Activated T-cell treated with anti-CD3 and anti-CD28 coated beads, Interleukin-2, amount 50 U/mL, for 48 hours (primary cell): ENCODE data around the gene MAP4K2.
"Not testable (repeated sequence)": the region's sequence is repeated elsewhere in the genome, so short reads cannot be mapped to it uniquely, and the experiment has no call there.

Experiments used
- DNase-seq, 2 experiments: peaks; one replicate each; pipeline ENCODE4 v3.0.0-alpha.2; 2020

The MAP4K2 gene

DNA sequence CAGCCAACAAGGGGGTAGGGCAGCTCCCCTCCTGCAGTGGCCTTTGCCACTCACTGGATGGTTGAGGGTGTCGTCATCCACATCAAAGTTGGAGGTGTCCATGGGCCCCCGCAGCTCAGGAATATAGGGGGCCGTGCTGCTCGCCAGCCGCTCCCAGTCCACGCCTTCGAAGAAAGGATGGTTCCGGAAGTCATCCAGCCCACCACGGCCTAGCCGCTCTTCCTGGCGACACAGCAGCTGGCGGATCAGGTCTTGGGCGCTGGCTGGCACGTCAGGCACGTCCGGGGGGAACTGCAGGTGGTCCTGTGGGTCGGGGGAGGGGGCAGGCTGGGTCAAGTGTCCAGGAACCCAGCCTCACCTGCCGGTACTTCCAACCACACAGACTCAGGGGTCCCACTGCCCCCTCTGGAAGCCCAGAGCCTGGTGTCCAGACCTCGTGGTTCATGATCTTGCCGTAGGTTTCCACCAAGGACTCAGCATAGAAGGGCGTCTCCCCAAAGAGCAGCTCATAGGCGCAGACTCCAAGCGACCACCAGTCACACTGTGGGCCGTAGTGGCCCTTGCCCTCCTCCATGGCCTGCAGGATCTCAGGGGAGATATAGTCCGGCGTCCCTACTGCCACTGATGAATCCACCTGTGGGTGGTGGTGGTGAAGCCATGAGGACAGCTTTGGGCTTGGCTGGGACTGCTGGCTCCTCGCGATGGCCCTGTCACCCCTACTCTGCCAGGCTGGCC, 35.8 kb upstream of the MAP4K2 start:
- DNase-seq, result no peak

DNA sequence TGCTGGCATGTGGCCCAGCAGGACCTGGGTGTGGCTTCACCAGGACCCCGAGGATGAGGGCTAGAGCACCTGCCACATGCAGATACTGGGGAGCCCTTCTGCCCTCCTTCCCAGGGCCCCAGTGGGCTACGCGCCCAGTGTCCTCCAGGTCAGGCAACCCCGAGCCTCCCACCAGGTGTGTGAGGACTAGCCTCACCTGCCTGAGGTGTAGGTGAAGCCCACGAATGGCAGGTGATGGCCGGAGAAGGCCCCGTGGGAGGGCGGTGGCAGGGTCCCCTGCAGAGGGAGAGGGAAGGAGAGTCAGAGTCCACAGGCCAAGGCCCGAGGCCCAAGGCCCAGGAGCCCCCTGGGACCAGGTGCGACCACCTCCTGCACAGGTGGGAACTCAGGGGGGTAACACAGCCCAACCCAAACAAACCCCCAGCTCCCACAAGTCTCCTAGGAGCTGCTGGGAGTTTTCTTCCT, 34.9 kb upstream of the MAP4K2 start:
- DNase-seq, result no peak

DNA sequence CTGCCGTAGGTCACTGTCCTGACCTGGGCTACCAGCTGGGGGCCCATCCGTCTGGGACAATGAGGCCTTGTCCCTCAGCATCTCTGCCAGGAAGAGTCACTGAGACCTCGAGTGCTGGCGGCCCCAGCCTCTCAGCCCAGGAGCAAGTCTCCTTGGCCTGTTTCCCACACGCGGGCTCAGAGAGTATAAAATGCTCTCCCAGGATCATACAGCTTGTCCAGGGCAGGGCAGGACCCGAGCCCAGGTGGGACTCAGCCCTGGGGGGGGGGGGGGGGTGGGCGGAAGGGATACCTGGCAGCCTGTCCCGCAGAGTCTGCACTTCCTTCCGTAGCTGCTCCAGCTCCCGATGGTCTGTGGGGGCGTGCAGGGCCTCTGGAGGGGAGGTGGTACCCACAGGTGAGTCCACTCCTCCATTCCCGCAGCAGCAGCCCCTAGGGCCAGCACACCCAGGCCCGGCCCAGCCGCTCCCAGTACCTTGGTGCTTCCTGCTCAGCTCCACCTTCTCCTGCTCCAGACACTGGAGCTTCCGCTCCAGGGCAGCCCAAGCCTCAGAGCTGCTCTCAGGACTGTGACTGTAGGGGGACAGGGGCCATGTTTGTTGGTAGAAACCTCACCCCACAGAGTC, 33.5 kb upstream of the MAP4K2 start:
- DNase-seq, result no peak

DNA sequence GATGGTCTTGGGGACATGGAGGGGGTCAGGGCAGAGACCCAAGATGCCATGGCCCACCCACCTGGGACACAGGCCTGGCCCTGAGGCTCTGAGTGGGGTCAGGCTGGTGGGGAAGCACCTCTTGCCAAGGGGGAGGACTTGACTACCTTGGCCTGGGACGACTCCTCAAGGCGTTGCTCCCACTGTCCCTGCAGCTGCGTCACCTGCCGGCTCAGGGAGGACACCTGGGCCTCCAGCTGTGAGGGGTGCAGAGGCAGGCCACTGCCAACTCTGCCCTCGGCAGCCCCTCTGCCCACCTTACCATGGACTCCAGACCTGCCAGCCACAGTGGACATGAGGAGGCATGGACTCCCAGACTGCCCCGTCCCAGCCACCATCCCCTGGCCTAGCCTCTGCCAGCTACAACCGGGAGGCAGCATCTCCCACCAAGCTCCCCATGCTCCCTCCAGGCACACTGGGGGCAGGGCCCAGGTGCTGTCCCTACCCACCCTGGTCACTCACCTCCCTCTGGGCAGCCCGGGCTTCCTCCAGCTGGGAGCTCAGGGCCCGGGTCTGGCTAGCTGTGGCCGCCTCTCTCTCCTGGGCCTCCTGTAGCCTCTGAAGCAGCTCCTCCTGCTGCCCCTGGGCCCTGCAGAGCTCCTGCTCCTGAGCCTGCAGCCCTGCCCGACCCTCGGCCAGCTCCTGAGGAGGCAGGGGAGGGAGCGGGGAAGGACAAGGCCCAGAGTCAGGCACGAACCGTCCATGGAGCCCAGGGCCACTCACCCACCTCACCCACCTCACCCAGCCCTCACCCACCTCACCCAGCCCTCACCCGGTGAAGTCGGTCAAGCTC, 32.8 kb upstream of the MAP4K2 start:
- DNase-seq, result no peak

DNA sequence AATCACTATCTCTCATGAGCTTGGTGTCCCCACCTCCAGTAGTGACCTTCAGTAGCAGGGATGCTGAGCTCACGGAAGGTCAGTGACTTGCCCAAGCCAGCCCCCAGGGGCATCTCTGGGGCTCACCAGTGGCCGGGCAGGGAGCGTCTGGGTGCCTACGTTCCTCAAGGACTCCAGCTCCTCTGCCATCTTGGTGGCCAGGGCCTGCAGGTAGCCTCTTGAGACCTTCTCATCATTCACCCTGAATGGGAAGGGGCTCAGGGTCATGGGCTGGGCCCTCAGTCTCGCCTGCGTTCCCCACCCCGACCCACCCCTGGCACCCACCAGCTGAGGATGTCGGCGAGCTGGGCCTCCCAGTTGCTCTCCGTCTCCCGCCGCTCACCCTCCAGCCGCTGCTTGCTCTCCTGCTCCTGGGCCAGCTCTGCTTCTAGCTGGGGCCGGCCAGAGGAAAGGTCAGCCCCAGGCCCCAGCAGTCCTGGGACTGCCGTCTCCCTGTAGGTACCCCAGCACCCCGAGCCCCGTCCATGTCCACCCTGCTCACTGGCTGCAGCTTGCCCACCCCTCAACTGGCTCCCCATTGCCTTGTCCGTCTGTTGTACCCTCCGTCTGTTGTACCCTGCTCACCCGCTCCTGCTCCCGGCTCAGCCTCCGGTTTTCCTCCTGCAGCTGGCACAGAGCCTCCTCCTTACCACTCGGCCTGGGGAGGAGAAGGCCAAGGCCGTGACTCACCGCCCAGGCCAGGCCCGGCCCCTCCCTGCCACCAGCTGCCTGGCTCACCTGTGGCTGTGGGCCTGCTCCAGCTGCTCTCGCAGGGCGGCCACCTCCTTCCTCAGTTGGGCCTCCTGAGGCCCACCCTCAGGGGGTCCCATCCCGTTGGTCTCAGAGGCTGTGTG, 32.0 kb upstream of the MAP4K2 start:
- DNase-seq, result no peak

DNA sequence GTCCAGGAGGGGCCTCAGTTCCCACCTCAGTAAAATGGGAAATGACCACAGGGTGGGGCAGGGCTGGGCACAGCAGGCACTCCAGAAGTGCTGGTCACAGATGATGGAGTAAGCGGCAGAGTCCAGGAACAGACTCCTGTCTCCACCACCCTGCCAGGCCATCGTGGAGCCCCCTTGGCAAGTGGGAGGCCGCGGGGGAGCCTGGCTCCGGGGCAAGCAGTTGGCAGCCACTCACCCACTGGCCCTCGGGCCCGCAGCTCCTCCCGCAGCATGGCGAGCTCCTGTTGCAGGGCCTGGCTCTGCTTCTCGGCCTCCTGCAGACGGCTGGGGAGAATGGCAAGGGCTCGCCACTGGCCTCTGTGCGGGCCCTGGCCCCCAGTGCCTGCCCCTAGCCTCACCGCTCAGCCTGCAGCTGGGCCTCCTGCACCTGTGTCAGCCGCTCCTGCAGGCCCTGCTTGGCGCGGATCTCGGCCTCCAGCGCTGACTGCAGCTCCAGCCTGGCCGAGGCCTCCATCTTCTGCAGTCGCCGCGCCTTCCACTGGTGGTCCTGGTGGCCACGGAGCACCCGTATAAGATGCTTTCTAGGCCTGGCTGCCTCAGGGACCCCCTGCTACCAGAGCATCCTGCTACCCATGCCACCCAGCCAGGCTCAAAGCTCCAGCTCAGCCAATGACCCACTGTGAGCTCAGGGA, 31.2 kb upstream of the MAP4K2 start:
- DNase-seq, result no peak

DNA sequence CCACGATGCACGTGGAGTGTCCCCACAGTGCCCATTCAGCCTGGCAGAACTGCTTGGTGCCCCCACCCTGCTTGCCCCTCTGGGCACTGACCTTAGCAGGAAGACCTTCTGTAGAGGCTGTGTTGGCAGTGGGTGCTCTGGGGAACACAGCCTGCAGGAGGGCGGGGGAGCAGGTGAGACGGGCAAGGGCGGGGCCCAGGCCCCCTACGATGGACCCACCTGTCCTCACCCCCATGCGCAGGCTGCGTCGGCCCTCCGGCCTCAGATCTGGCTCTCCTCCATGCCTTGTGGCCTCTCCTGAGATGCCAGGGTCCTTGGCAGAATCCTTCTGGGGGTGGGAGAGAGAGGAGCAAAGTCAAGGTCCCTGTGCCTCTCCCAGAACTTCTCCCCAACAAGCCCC, 30.5 kb upstream of the MAP4K2 start:
- DNase-seq, result no peak

DNA sequence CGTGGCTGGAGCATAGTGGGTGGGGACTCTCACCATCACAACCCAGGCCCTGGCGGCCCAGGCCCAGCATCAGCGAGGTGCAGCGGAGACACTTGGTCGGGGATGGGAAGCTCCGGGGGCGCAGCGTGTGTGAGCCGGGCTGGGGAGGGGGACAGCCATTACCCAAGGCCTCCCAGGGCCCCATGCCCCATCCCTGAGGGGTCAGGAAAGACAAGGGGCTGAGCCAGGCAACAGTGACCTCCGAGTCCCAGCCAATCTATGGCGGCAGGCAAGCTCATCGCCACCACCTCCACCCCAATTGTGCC, 30.1 kb upstream of the MAP4K2 start:
- DNase-seq, result no peak

DNA sequence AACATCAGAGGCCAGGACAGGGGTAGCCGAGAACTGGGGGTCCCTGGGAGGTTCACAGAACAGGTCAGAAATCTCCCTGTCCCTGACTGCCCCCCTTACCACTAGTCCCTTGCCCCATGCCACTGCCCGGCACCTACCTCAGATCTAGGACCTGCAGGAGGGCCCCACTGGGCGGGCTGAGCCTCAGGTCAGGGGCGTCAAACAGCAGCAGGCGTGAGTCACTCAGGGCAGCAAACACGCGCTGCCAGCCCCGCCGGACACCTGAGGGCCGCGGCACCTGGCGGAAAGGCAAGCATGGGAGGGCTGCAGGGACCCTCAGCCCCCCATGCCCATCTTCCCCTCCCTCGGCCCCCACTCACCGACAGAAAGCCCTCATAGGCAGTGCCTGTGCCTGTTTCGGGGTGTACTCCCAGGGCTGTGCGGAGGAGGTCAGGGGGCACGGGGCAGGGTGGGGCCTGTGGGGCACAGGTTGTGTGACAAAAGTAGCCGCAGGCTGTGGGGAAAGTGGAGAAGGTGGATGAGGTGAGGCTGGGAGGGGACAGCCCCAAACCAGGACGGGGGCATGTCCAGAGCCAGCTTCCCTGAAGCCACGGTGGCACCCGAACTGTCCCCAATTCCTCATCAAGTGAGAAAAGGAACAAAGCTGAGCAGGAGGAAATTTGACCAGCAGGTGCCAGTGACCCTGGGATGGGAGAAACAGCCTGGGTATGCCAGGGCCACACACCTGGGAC, 29.6 kb upstream of the MAP4K2 start:
- no peak for DNase-seq

DNA sequence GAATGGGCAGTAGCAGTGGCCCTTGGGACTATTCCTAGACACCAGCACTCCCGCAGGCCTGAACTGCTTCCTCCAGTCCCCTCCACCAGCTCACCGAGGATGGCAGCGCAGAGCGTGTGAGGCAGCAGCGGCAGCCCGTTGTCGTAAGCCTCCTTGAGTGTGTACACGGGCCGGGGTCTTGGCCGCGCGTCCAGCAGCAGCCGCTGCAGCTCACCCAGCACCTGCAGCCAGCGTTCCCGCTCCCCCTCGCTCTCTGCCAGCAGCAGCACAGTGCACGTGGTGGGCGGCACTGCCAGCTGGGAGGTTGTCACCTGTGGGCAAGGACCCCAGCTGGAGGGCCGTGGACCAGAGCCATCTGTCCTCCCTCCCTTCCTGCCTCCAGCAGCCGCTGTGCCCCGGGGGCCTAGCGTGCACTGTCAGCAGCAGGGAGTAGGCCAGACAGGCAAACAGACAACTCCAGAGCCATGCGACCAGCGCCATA, 28.4 kb upstream of the MAP4K2 start:
- DNase-seq, result no peak

DNA sequence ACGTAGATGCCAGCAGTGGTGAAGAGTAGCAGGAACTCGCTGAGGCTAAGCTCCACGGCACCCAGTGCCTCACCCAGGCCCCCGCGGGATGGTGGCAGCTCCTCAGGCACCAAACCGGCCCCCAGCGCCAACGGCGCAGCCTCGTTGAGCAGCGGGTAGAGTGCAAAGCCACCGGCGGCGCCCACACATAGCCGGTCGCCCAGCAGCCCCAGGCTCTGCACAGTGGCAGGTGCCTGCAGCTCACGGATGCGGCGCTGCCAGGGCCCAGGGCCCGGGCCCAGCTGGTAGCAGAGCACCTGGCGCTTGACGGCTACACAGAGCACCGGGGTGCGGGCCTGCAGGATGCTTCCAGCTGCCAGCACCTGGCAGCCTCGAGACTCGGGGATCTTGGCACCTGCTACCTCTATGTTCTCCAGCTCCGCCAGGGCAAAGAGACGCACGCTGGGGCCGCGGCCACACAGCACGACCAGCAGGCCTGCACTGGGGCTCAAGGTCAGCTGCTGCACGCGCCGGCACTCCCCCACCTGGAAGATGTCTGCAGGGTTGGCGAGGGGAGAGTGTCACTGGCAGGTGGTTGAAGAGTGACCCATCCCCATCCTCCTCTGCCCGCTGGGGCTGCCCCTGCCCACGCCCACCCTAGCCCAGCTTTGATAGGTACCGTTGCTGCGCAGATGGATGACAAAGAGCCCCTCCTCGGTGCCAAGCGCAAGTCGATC, 26.7 kb upstream of the MAP4K2 start:
- no peak for DNase-seq

DNA sequence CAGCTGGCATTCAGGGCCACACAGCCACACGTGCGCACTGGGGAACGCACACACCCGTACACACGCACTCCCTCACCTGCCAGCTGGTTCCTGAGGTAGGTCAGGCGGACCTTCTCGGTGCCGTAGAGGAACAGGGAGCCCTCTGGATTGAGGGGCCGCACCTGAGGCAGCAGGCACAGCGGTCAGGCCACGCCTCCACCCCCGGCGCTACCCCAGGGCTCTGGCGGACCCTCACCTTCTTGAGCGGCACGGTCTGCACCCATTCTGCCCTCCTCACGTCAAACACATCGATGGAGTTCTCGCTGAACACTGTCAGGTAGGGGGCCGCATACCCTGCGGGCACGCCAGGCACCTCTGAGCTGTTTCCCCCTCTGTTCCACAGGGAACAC, 24.4 kb upstream of the MAP4K2 start:
- no peak for DNase-seq

DNA sequence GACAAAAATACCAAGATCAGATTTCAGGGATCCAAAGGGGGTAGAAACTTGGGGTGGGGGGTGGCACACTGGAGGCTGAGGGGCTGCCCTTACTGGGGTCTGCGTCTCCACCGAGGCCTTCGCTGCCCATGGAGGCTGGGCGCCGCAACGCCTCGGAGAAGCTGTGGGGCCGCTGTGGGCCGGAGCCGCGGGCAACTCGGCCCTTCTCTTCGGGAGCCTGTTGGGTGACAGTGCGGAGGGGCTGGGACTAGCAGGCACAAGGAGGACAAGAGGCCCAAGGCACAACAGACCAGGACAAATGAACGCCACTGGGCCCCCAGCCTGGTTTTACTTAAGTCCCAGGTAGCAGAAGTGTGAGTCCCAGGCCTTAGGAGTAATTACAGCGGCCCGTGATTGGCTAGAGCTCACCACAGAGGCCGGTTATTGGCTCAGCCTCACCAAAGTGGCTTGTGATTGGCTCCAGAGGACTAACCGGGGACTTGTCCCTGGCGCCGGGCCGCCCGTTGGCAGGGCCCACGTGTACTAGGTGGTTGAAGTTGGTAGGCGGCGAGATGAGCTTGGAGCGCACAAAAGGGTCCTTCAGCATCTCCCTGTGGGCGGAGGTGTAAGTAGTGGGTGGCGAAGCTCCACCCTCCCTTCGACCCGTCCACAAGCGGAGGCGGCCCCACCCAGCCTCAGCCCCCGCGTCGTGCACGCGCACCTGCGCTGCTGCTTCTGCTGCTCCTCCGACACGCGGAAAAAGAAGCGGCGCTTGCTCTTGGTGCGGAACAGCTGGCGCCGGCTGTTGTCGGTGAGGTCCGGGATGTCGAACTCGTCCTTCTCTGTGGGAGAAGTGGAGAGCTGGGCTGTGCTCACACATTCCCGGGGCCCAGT, 23.8 kb upstream of the MAP4K2 start:
- DNase-seq, result no peak

DNA sequence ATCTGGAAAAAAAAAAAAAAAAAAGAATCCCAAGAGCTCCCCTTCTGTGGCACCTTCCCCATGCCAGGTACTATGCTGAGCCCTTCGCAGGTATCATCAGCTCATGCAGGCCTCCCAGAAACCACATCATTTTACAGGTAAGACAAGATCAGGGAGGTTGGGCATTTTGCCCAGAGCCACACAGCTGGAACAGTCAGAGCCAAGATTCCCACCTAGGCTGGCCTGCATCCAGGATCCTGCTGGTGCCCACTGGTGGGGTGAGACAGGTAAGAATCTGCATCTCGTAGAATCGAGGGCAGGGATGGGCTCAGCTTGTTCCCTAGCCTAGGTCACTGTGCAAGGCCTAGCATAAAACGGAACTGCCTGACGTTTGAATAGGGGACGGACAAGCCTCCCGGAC, 23.0 kb upstream of the MAP4K2 start:
- no peak for DNase-seq

DNA sequence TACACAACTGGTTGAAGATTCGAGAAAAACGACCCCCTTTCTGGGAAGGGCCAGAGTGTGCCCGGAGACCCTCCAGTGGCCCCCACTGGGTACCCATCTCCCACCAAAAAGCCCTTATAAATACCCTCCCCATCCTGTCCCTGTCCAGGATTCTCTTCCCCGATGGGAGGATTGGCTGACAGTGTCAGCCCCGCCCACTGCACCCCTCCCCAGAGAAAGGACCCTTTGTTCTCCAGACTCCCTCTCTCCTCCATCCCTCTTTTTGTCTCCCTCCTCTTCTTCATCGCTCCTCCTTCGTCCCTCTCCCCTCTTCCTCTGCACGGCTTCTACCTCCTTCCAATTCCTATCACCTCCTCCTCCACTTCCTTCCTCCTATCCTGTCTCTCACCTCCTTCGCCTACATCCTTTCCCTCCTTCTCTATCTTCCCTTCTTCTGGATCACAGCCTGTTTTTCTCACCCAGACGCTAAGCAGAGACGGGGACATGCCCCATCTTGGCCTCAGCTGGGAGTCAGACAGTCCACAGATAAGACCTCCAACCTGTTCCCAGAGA, 20.6 kb upstream of the MAP4K2 start:
- DNase-seq, result no peak

DNA sequence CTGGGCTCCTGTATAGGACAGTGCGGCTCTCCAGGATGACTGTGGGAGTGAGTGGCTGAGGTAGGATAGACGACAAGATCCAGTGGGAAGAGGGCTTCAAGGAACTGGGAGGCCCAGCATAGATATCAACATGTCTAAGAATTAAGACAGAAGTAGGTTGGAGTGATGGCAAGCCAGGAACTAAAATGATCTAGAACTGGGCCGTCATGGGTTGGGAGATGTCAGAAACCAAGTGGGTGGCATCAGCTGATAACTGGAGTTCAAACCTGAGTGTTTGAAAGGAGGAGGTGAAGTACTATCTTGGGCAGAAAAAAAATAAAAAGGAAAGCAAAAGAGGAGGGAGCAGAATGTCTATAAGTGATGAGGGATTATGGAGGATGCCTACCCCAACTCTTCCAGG, 14.5 kb upstream of the MAP4K2 start:
- DNase-seq, result no peak

DNA sequence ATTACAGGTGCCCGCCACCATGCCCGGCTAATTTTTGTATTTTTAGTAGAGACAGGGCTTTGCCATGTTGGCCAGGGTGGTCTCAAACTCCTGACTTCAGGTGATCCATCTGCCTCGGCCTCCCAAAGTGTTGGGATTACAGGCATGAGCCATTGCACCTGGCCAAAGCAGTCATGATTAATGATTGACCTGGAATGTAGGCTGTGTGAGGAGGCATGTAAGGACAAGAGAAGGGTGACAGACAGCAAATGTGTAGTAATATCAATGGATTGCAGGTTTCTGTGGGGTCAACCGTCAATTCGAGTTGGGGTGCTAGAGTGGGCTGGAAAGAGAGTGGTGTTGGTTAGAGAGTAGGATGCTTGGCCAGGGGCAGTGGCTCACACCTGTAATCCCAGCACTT, 12.4 kb upstream of the MAP4K2 start:
- not testable (repeated sequence) for DNase-seq

DNA sequence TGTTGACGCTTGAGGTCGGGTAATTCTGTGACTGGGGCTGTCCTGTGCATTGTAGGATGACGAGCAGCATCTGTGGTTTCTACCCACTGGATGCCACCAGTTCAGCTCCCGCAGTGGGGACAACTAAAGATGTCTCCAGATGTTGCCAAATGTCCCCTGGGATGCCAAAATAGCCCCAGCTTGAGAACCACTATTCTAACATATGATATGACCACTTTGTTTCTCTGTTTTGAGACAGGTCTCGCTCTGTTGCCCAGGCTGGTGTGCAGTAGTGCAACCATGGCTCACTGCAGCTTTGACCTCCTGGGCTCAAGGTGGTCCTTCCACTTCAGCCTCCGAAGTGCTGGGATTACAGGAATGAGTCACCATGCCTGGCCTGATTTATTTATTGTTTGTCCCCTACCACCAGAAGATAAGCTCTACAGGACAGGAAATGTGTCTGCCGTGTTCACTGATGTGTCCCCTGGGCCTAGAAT, 11.7 kb upstream of the MAP4K2 start:
- DNase-seq, result no peak

DNA sequence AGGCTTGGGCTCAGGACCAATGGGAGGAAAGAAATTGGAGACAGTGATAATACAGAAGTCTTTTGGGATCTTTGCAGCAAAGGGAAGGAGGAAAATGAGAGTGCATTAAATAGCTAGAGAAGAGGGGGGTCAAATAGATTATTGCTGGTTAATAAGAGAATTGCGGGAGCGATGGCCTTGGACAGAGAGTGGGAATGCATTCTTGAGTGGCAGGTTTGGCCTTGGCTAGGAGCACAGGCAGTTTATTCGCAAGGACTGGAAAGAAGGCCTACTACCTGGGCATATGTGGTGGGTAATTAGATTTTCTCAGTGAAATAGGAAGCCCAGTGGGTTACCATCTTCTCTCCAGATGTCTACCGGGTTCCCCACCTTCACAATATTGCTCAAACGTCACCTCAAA, 10.8 kb upstream of the MAP4K2 start:
- no peak for DNase-seq
